ENCODE results near the gene PTPRJ.
A peak's percentile ranks its signal among the peaks of the same experiment; 100 is the strongest.

The PTPRJ gene

DNA sequence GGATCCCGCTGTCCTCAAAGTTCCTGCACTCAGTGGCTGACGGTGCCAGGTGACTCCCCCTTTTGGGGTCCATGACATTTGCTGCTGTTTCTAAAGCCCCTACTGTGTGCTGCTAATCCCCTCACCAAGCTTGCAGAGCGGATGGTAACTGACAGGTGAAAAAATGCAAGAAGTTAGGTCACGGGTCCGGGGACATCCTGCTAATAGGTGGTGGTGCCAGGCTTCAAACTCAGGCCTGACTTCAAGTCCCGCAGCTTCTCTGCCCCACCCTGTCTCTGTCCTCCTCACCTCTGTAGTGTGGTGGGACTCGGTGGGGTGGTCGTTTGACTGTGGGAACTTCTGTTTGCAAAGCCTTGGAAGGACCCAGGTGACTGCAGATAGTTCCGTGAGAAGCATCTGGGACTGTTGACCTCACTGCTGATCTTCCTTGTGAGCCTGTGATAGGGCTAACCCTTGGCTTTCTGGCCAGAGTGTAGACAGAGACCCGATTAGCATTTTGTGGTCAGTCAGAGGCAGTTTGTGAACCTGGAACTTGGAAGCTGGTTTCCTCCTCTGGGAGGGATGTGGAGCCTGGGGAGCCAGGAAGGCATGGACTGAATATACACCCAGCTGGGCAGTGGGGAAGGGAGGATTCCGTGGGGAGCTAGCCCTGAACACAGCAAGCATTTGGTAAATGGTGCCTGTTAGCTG, 120.8 kb downstream of the PTPRJ start:
- POLR2A ChIA-PET = no interaction called here
- CTCF ChIA-PET = no interaction called here
- no peak for DNase-seq (ENCODE audit: extremely low spot score)
- TF ChIP-seq L3MBTL2 (conservative IDR thresholded peaks at IDR 0.05) (no peak), TARDBP (IDR thresholded peaks at IDR 0.05) (no peak), FOXM1 (IDR thresholded peaks at IDR 0.05; ENCODE audit: borderline replicate concordance) (no peak), LEF1 (IDR thresholded peaks at IDR 0.05; ENCODE audit: borderline replicate concordance) (no peak), NFRKB (IDR thresholded peaks at IDR 0.05) (no peak), FOXK2 (IDR thresholded peaks at IDR 0.05) (no peak), SP1 (IDR thresholded peaks at IDR 0.05) (no peak), ZNF384 (IDR thresholded peaks at IDR 0.05) (no peak), ARNT (IDR thresholded peaks at IDR 0.05) (no peak), SUZ12 (IDR thresholded peaks at IDR 0.05) (no peak), HDGF (IDR thresholded peaks at IDR 0.05; ENCODE audit: borderline replicate concordance) (no peak), ELF4 (IDR thresholded peaks at IDR 0.05) (no peak), BHLHE40 (IDR thresholded peaks at IDR 0.05; ENCODE audit: borderline replicate concordance) (no peak), CTBP1 (IDR thresholded peaks at IDR 0.05; ENCODE audit: borderline replicate concordance) (no peak), FOXA1 (IDR thresholded peaks at IDR 0.05) (no peak)
- TF ChIP-seq, protein P1, sequence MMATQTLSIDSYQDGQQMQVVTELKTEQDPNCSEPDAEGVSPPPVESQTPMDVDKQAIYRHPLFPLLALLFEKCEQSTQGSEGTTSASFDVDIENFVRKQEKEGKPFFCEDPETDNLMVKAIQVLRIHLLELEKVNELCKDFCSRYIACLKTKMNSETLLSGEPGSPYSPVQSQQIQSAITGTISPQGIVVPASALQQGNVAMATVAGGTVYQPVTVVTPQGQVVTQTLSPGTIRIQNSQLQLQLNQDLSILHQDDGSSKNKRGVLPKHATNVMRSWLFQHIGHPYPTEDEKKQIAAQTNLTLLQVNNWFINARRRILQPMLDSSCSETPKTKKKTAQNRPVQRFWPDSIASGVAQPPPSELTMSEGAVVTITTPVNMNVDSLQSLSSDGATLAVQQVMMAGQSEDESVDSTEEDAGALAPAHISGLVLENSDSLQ (IDR thresholded peaks at IDR 0.05) = no peak

DNA sequence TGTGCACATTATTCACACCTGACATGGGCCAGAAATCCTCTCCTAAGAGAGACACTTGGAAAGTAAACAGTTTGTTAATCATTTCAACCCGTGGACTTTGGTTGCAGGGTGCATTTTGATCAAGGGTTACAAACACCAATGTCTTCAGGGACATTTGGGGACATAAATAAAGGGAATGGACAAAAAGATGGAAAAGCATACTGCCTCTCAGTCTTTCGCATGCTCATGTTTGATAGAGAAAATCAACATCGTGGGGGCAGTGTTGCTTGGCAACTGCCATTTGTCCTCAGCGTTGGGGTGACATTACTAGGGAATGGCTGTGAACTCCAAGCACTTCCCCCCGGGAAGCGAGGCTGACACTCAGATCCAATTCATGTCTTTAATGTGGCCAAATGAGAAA, 121.6 kb downstream of the PTPRJ start:
- CTCF ChIA-PET = no interaction called here
- TF ChIP-seq SP1 (IDR thresholded peaks at IDR 0.05) (no peak), SUZ12 (IDR thresholded peaks at IDR 0.05) (no peak), ZNF384 (IDR thresholded peaks at IDR 0.05) (no peak), NFRKB (IDR thresholded peaks at IDR 0.05) (no peak), BHLHE40 (IDR thresholded peaks at IDR 0.05; ENCODE audit: borderline replicate concordance) (no peak), FOXA1 (IDR thresholded peaks at IDR 0.05) (no peak), CTBP1 (IDR thresholded peaks at IDR 0.05; ENCODE audit: borderline replicate concordance) (no peak), TARDBP (IDR thresholded peaks at IDR 0.05) (no peak), ELF4 (IDR thresholded peaks at IDR 0.05) (no peak), L3MBTL2 (conservative IDR thresholded peaks at IDR 0.05) (no peak), LEF1 (IDR thresholded peaks at IDR 0.05; ENCODE audit: borderline replicate concordance) (no peak), ARNT (IDR thresholded peaks at IDR 0.05) (no peak), HDGF (IDR thresholded peaks at IDR 0.05; ENCODE audit: borderline replicate concordance) (no peak), FOXK2 (IDR thresholded peaks at IDR 0.05) (no peak)
- TF ChIP-seq, protein P1 (IDR thresholded peaks at IDR 0.05) = no peak
- no peak for DNase-seq (ENCODE audit: extremely low spot score)
- POLR2A ChIA-PET = no interaction called here

DNA sequence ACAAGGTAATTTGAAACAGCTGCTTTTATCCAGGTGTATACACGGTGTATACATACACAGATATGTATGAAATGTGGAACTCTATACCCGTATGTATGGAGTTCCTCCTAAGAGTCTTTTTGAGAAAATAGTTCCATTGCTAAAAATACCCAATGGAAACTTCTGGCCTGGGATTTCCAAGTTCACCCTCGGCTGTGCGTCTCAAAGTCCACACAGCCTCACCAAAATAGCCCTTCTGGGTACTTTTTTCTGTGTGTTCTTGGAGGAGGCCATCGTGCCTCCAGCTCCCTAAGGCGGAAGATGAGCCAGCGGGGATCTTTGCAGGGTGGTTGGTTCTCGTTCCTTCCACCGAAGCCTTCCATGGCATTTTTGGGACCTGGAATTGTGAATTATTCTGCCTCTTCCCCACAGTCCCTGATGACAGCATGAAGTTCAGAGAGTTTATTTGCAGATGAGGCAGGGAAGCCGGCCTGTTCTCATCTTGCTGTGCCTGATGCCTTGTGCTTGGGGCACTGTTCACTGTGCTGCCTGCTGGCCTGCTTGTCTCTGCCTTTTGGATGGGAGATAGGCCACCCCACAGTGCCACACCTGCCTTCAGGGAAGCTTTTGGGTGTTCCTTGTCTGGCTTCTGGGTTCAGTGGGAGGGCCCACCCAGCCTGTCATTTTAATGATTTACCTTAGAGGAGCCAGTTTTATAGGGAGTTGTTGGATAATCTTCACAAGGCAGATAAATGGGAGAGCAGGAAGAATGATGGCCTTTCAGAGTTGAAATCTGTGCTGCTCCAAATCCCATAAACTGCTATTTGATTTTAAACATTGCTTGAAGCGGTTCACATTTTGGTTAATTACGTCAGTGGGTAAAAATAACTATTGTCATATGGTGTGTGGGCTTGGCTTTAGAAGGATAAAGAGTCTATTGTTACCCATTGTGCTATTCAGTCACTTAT, 123.5 kb downstream of the PTPRJ start:
- CTCF ChIA-PET = no interaction called here
- TF ChIP-seq CTBP1 (IDR thresholded peaks at IDR 0.05; ENCODE audit: borderline replicate concordance) (no peak), BHLHE40 (IDR thresholded peaks at IDR 0.05; ENCODE audit: borderline replicate concordance) (no peak), NFRKB (IDR thresholded peaks at IDR 0.05) (no peak)
- TF ChIP-seq, protein P1 (IDR thresholded peaks at IDR 0.05) = peak; percentile 81
- no peak for DNase-seq (ENCODE audit: extremely low spot score)
- POLR2A ChIA-PET = no interaction called here

DNA sequence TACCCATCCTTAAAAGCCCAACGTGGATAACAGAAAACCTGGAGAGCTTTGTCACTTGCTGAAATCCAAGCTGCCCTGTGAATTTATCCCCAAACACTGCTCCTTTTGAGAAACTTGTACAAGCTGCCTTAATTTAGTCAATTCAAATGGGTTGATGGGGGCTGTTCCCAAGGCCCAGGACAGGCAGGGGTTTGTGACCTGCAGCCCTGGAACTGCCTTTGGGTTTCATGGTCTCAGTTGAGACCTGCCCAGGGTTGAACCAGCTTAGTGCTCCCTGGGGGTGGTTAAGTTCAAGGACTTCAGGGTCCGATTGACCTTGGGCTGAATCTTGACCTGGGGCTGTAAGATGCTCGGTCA, 124.2 kb downstream of the PTPRJ start:
- POLR2A ChIA-PET = no interaction called here
- no peak for DNase-seq (ENCODE audit: extremely low spot score)
- no peak for TF ChIP-seq CTBP1 (IDR thresholded peaks at IDR 0.05; ENCODE audit: borderline replicate concordance)
- TF ChIP-seq LEF1 (IDR thresholded peaks at IDR 0.05; ENCODE audit: borderline replicate concordance) = no peak
- no peak for TF ChIP-seq FOXK2 (IDR thresholded peaks at IDR 0.05)
- no peak for TF ChIP-seq BHLHE40 (IDR thresholded peaks at IDR 0.05; ENCODE audit: borderline replicate concordance)
- no peak for TF ChIP-seq L3MBTL2 (conservative IDR thresholded peaks at IDR 0.05)
- no peak for TF ChIP-seq ELF4 (IDR thresholded peaks at IDR 0.05)
- CTCF ChIA-PET = no interaction called here

DNA sequence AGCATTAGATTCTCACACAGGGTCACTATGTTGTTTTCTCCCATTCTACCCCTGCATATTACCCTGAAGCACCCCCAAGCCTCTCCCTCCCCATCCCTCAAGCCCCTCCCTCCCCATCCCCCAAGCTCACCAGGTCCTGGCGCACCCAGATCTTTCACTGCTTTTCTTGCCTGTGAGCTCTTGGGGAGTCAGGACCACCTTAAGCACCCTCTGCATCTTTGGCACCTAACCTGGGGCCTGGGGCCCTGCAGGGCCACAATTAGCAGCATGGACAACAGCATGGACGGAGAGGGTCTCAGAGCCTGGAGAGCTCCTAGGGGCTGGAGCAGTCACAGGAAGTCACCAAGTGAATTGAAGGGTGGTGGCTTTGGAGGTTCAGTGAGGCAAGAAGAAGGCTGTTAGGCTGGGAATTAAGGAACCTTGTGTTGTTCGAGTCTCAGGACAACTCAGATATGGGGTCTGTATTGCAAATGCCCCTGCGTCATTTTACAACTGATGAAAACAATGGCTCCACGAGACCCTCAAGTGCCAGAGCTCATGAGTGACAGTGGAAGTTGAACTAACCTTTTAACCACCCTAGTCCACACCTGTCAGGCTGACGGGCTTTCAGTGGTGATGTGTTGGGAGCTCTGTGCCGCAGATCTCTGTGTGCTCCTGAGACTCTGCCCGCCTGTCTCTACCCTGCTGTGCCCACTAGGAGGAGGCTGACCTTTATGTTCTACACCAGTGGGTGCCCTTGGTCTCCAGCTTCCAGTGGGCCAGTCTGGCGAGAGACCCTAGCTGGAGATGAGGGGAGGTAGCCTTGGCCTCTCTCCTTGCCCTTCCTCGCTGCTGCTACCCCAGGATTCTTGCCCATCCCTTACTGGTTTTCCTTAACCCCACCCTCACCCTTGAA, 125.0 kb downstream of the PTPRJ start:
- ChIA-PET CTCF (interaction anchor here (1.3 kb wide), 1 partner anchor 9 kb away, joined by 3 read pairs; no protein-coding TSS in a partner anchor), POLR2A (no interaction called here)
- TF ChIP-seq LEF1 (IDR thresholded peaks at IDR 0.05; ENCODE audit: borderline replicate concordance) (no peak), ELF4 (IDR thresholded peaks at IDR 0.05) (no peak)
- no peak for DNase-seq (ENCODE audit: extremely low spot score)

Data from HEK293T (cell line).